HG03135 (cell line): Measurements from ENCODE around the gene UBE2V1.
"Not testable (repeated sequence)": the region's sequence is repeated elsewhere in the genome, so short reads cannot be mapped to it uniquely, and the experiment has no call there.

Experiments used
- ATAC-seq: cut with Tn5 transposase; IDR thresholded peaks from one replicate; pipeline ENCODE4 v1.9.1; 2021; ENCODE audit warnings: mild to moderate bottlenecking, moderate library complexity; ENCODE audit not compliant: unreplicated experiment

UBE2V1 gene

DNA sequence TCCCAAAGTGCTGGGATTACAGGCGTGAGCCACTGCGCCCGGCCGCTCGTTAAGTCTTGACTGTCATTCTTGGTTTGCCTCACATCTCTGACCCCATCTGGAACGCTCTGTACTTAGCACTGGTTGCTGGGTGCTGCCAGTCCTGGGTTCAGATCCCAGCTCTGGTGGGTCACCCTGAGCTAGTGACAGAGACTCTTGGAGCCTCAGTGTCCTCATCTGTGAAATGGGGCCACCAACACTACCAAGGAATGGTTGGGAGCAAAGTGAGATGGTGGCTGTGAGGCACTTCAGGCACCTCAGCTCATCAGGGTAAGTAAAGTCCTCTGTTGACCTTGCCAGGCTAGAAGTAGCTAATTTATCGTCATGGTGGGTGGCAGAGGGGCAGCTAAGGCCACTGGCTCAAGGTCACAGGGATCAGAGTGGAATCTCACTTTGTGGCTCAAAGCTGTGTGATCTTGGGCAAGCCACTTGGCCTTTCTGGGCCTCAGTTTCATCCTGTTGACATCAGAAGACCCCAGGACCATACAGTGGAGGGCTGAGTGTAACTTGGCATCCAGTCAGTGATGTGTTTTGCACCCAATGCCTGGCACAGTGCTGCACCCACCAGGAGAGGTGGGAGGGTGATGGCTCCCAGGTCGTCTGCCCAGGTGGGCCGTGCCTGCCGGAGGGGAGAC, 46.7 kb downstream of the UBE2V1 start:
- ATAC-seq, result no peak

- no peak for ATAC-seq
These were observed 47.7 kb downstream of the UBE2V1 start for GRCh38 chr20:50065325-50065615.

- not testable (repeated sequence) for ATAC-seq
These were observed 49.2 kb downstream of the UBE2V1 start for GRCh38 chr20:50063763-50064162.

GRCh38 chr20:50062006-50062838, 50.7 kb downstream of the UBE2V1 start:
- ATAC-seq, result no peak

- no peak for ATAC-seq
These were observed 51.6 kb downstream of the UBE2V1 start for GRCh38 chr20:50061151-50062005.

DNA sequence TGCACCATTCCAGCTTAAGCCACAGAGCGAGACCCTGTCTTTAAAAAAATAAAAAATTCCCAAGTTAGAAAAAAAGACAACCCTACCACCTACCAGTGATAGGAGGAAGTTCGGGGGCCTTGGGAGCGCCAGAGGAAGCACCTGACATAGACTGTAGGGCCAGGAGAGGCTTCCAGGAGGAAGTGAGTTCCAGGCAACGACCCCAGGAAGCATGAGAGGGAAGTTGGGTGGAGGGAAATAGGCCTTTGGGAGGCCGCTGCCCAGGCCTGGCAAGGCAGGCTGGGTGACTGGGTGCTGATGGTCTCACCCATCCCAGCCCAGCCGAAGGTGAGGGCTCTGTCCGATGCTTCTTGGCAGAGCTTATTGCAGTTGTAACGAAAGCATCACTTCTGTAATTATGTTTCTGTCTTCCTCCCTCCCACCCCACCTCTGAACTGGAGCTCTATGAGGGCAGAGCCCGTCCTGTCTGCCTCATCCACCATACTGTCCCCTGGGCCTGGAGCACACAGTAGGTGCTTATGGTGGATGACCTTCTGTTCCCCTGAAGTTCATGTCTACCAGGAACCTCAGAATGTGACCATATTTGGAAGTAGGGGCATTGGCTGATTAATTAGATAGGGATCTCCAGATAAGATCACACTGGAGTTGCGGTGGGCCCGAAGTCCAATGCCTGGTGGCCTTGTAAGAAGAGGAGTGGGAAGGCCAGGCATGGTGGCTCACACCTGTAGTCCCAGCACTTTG, 54.1 kb downstream of the UBE2V1 start:
- no peak for ATAC-seq

- ATAC-seq, result no peak
These were observed 55.3 kb downstream of the UBE2V1 start for GRCh38 chr20:50057714-50058053.

- no peak for ATAC-seq
These were observed 55.8 kb downstream of the UBE2V1 start for GRCh38 chr20:50056951-50057713.

DNA sequence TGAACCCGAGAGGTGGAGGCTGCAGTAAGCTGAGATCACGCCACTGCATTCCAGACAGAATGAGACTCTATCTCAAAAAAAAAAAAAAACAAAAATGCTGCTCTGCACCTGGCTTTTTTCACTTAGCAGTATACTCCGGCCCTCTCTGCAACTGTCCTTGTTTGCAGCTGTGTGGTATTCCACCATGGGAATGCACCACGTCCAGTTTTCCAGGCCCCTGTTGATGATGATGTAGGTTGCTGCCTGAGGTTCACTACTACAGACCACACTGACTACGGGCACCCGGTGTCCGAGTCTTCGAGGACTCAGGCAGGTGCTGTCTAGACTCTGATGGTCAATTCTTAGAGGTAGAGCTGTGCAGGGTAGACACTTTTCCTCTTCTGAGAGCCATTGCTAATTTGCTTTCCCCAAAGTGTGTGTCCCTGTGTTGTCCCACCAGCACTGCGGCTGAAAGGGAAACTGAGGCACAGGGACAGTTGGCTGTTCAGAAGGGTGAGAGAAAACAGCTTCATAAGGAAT, 56.5 kb downstream of the UBE2V1 start:
- ATAC-seq, result no peak

DNA sequence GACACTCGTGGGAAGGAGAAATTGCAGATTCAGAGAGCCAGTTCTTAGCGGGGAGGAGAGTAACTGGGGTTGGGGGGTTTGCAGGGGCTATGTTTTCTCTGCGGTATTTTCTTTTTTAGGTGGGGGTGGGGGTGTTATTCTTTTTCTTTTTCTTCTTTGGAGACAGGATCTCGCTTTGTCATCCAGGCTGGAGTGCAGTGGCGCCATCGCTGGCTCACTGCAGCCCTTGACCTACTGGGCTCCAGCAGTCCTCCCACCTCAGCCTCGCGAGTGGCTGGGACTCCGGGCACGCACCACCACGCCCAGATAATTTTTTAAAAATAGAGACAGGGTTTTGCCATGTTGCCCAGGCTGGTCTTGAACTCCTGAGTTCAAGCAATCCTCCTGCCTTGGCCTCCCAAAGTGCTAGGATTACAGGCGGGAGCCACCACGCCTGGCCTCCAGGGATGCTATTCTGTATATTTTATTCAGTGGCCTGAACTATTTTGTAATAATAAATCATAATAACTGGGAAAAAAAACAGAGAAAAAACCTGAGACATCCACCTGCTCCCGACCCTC, 57.3 kb downstream of the UBE2V1 start:
- ATAC-seq, result no peak

DNA sequence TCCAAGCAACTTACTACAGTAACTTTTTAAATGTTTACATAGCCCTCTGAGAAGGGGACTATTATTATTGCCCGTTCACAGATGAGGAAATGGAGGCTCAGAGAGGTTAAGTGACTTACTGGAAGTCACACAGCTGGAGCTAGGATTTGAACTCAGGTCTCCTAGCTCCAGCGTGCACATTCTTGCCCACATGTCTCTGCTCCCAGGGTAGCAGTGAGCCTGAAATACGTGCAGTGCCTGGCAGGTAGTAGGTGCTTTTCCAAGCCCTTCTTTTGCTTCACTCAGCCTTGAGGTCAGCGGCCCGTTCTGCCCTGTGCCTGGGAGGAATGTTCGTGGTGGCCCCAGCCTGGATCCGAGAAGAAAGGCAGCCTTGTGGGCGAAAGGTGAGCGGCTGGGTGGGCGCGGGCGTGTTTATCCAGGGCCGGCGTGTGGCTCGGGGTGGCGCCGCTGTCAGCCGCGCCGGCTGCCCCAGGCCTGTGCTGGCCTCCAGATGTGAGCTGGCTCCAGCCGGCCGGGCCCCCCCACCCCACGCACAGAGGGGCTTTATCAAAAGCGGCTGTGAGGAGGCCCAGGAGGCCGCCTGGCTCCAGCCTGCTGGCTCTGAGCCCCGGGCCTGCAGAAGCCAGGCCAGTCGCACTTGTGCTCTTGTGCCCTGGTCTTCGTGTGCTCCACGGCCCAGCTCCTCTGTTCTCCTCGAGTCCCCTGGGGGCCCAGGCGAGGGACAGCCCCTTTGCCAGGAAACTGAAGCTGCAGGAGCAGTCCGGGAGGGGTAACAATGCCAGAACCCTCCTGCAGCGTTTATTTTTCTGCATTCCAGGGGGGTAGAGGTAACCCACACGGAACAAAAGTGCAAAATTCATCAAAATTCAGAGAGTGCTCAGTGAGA, 58.1 kb downstream of the UBE2V1 start:
- no peak for ATAC-seq

DNA sequence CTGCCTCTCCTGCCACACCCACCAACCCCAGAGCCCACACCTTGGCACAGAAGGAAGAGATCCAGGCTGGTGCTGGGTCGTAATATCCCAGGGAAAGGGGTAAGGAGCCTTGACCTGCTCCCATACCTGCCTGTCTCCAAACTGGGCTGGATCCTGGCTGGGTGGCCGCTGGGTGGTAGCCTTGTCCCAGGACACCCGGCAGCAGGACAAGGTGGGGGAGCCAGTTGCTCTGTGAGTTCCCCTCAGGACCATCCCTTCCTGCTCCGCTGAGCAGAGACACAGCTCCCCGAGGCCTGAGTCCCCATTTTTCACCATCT, 58.8 kb downstream of the UBE2V1 start:
- ATAC-seq, result no peak

GRCh38 chr20:50053362-50054230, 59.4 kb downstream of the UBE2V1 start:
- no peak for ATAC-seq

- no peak for ATAC-seq
These were observed 60.2 kb downstream of the UBE2V1 start for GRCh38 chr20:50052550-50053361.

DNA sequence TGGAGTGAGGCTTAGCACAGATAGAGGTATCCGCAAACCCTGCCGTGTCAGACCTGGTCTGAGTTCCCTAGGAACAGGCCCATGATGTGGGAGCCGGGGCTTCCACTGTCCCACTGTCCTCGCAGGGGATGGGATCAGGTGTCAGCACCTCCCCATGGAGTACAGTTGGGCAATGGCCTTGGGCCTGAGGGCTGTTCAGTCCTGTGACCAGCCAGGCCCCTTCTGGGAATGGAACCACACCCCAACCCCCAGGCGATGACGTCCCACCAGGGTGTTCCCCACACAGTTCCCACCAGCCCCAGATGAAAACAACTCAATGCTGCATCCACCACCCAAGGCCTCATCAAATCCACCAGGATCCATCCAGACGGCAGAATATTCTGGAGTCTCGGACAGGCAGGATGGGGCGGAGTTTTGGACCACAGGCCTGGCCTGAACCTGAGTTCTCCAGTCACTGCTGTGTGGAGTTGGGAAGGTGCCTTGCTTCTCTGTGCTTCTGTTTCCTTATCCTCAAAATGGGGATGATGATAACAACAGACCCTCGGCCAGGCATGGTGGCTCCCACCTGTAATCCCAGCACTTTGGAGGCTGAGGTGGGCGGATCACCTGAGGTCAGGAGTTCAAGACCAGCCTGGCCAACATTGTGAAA, 62.2 kb downstream of the UBE2V1 start:
- ATAC-seq, result no peak

GRCh38 chr20:50050214-50050613, 62.7 kb downstream of the UBE2V1 start:
- no peak for ATAC-seq
